ENCODE measurements around the gene MBNL1. TPM values are rescaled to one million over a fixed set of nuclear protein-coding genes. Genes with fewer than 3 reads are reported as not detected.

Gene MBNL1
- total and polyA plus RNA-seq, 7 experiments from 2014 or later, result 371 to 675 (median 497) TPM

GRCh38 chr3:152243721-152244516, 24.8 kb upstream of the MBNL1 start:
- intact Hi-C loops (cut with micrococcal nuclease), result loop anchor here (1.0 to 10.0 kb wide), 12 partner anchors 13 to 451 kb away; partner anchors contain the start of gene MBNL1 (in 2 of the 2)
- Mint-ChIP-seq H3K27me3 (no peaks in the 10 kb centered on the region), H3K27ac (peak overlapping the region; percentile 78 to 97 (median 94)), H3K4me3 (peak overlapping the region; percentile 71 to 97 (median 96)), H3K4me1 (peaks cover 29 to 64% (median 54%) of the 10 kb centered on the region in 7 donors), H3K36me3 (peaks cover 0 to 24% (median 0%) of the 10 kb centered on the region in 5 donors), H3K9me3 (peaks cover 0 to 3% (median 0%) of the 10 kb centered on the region in 11 donors)
- CTCF ChIA-PET, result interaction anchor here (0.8 to 3.2 kb wide), 13 partner anchors 8 to 60 kb away, joined by 3 to 19 read pairs (median 4); partner anchors contain the start of gene MBNL1
- Histone ChIP-seq H3K27ac (ENCODE audit: low read depth, low read length) (peak overlapping the region; percentile 72), H3K36me3 (ENCODE audit: control insufficient read depth in 2 of 3, insufficient read depth in 3 of 3, low read length in 3 of 3) (no peaks in the 10 kb centered on the region), H3K9me3 (ENCODE audit: control insufficient read depth in 2 of 3, low read length in 3 of 3) (no peaks in the 10 kb centered on the region), H3K4me1 (ENCODE audit: control insufficient read depth in 2 of 2, insufficient read depth in 2 of 2, low read length in 2 of 2) (peaks cover 37 to 42% of the 10 kb centered on the region in 2 donors), H3K27me3 (ENCODE audit: control insufficient read depth in 2 of 2, insufficient read depth in 2 of 2, low read length in 2 of 2) (no peaks in the 10 kb centered on the region), H3K4me3 (ENCODE audit: low read length) (peak overlapping the region; percentile 64)
- ATAC-seq, result peak; percentile 60
- POLR2A ChIA-PET, result interaction anchor here (0.6 to 10.6 kb wide), 23 partner anchors 8 to 1040 kb away, joined by 3 to 252 read pairs (median 14); partner anchors contain the start of gene MBNL1
- peak in 5 of 9 donors; percentile 31 to 52 (median 36) for DNase-seq

DNA sequence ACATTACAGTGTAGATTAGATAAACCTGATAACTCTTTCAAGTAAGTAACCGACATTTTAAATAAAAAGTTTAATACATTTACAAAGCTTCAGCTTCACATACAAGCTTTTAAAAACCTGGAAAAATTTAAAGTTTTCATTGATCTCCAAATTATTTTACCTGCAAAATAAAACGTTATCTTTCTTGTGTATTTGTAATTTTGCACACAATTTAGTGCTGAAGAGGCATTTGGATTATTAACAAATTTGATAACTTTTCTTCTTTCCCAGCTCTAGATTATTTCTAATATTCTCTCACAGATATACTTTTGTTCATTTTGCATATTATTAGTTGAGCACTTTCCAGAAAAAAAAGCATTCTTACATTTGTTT, 24.2 kb upstream of the MBNL1 start:
- Histone ChIP-seq H3K36me3 (ENCODE audit: control insufficient read depth in 2 of 3, insufficient read depth in 3 of 3, low read length in 3 of 3) (no peaks in the 10 kb centered on the region), H3K27ac (ENCODE audit: low read depth, low read length) (peak overlapping the region; percentile 72), H3K4me1 (ENCODE audit: control insufficient read depth in 2 of 2, insufficient read depth in 2 of 2, low read length in 2 of 2) (peaks cover 37 to 42% of the 10 kb centered on the region in 2 donors), H3K27me3 (ENCODE audit: control insufficient read depth in 2 of 2, insufficient read depth in 2 of 2, low read length in 2 of 2) (no peaks in the 10 kb centered on the region), H3K4me3 (ENCODE audit: low read length) (peak overlapping the region; percentile 64), H3K9me3 (ENCODE audit: control insufficient read depth in 2 of 3, low read length in 3 of 3) (no peaks in the 10 kb centered on the region)
- intact Hi-C loops (cut with micrococcal nuclease), result loop anchor here (1.0 to 10.0 kb wide), 8 partner anchors 13 to 450 kb away; partner anchors contain the start of gene MBNL1 (in 1 of the 2)
- ATAC-seq (no peak), DNase-seq (no peak)
- Mint-ChIP-seq H3K9me3 (peaks cover 0 to 3% (median 0%) of the 10 kb centered on the region in 11 donors), H3K27me3 (no peaks in the 10 kb centered on the region), H3K27ac (peak overlapping the region; percentile 78 to 97 (median 94)), H3K36me3 (peaks cover 0 to 24% (median 0%) of the 10 kb centered on the region in 5 donors), H3K4me1 (peaks cover 29 to 58% (median 48%) of the 10 kb centered on the region in 7 donors), H3K4me3 (peak overlapping the region; percentile 71 to 97 (median 96))
- CTCF ChIA-PET, result interaction anchor here (0.9 to 3.2 kb wide), 10 partner anchors 11 to 60 kb away, joined by 3 to 19 read pairs (median 4); partner anchors contain the start of gene MBNL1
- POLR2A ChIA-PET, result interaction anchor here (0.8 to 10.6 kb wide), 21 partner anchors 8 to 61 kb away, joined by 3 to 252 read pairs (median 14); partner anchors contain the start of gene MBNL1

DNA sequence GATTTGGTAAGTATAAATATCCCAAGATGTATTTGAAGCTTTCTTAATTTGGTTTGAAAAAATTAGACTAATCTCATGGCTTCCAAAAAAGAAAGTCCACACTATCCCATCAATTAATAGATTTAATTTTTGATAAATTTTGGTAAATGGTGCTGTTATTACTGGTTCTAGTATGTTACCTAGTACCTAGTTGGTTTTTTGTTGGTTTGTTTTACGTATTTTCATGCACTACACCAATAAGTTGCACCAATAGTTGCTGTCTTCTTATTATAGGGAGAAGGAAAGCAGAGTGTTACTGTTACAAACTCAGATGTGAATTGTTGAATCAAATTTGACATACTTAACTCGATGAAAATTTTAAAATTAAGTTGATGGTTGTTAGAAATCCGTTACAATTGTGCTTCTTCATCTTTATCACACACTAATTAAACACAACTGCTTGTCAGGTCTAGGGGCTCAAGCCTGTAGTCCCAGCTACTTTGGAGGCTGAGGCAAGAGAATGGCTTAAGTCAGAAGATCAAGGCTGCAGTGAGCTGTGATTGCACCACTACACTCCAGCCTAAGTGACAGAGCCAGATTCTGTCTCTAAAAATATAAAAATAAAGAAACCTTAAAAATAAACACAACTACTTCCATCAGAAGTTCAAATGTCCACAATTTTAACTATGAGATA, 23.1 kb upstream of the MBNL1 start:
- Mint-ChIP-seq H3K9me3 (peaks cover 0 to 3% (median 0%) of the 10 kb centered on the region in 11 donors), H3K27ac (peak overlapping the region; percentile 76 to 97 (median 90)), H3K4me1 (peaks cover 20 to 47% (median 37%) of the 10 kb centered on the region in 7 donors), H3K27me3 (no peaks in the 10 kb centered on the region), H3K36me3 (peaks cover 0 to 24% (median 0%) of the 10 kb centered on the region in 5 donors), H3K4me3 (peak overlapping the region; percentile 71 to 95 (median 90))
- H3K27me3 ChIP-seq (ENCODE audit: control insufficient read depth in 2 of 2, insufficient read depth in 2 of 2, low read length in 2 of 2), result no peaks in the 10 kb centered on the region
- H3K36me3 ChIP-seq (ENCODE audit: control insufficient read depth in 2 of 3, insufficient read depth in 3 of 3, low read length in 3 of 3), result no peaks in the 10 kb centered on the region
- ATAC-seq (peak; percentile 43), DNase-seq (no peak)
- CTCF ChIA-PET, result interaction anchor here (0.7 to 0.8 kb wide), 3 partner anchors 23 to 62 kb away, joined by 3 to 4 read pairs (median 3); partner anchors contain the start of gene MBNL1
- no peaks in the 10 kb centered on the region for H3K9me3 ChIP-seq (ENCODE audit: control insufficient read depth in 2 of 3, low read length in 3 of 3)
- H3K4me3 ChIP-seq (ENCODE audit: low read length), result peak overlapping the region; percentile 57
- intact Hi-C loops (cut with micrococcal nuclease), result loop anchor here (1.0 to 10.0 kb wide), 5 partner anchors 10 to 449 kb away; no protein-coding TSS in a partner anchor
- POLR2A ChIA-PET, result interaction anchor here (0.8 to 10.6 kb wide), 19 partner anchors 9 to 198 kb away, joined by 3 to 252 read pairs (median 10); partner anchors contain the start of gene MBNL1
- H3K4me1 ChIP-seq (ENCODE audit: control insufficient read depth in 2 of 2, insufficient read depth in 2 of 2, low read length in 2 of 2), result peaks cover 25 to 31% of the 10 kb centered on the region in 2 donors
- H3K27ac ChIP-seq (ENCODE audit: low read depth, low read length), result peak overlapping the region; percentile 72

DNA sequence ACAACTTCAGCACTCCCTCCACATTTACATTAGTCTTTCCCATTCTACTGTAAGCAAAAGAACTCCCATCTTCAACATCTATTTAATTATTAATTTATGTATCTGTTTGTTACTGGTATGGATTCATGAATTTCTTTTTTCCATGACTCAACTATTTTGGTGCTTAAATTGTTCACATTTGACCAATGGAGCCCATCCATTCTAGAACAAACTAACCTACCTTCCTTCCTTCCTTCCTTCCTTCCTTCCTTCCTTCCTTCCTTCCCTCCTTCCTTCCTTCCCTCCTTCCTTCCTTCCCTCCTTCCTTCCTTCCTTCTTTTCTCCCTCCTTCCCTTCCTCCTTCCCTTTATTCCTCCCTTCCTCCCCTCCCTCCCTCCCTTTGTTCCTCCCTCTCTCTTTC, 16.8 kb upstream of the MBNL1 start:
- DNase-seq (no peak), ATAC-seq (no peak)
- POLR2A ChIA-PET, result interaction anchor here (0.7 to 12.9 kb wide), 6 partner anchors 9 to 51 kb away, joined by 3 to 252 read pairs (median 86); partner anchors contain the start of gene MBNL1
- H3K27me3 Mint-ChIP-seq, result no peaks in the 10 kb centered on the region
- H3K9me3 ChIP-seq (ENCODE audit: control insufficient read depth in 2 of 3, low read length in 3 of 3), result no peaks in the 10 kb centered on the region
- CTCF ChIA-PET, result interaction anchor here (0.8 kb wide), 1 partner anchor 9 kb away, joined by 4 read pairs; no protein-coding TSS in a partner anchor
- peaks cover 0 to 45% (median 6%) of the 10 kb centered on the region in 5 donors for H3K36me3 Mint-ChIP-seq
- H3K9me3 Mint-ChIP-seq, result peaks cover 0 to 9% (median 0%) of the 10 kb centered on the region in 11 donors
- peaks cover 53 to 69% (median 68%) of the 10 kb centered on the region in 7 donors for H3K4me1 Mint-ChIP-seq
- intact Hi-C loops (cut with micrococcal nuclease), result no loop called here
- H3K4me1 ChIP-seq (ENCODE audit: control insufficient read depth in 2 of 2, insufficient read depth in 2 of 2, low read length in 2 of 2), result peaks cover 48 to 59% of the 10 kb centered on the region in 2 donors
- peak overlapping the region; percentile 63 for H3K27ac ChIP-seq (ENCODE audit: low read depth, low read length)
- H3K4me3 ChIP-seq (ENCODE audit: low read length), result no peak overlapping the region
- peak overlapping the region in 8 of 10 donors; percentile 12 to 77 (median 46) for H3K4me3 Mint-ChIP-seq
- H3K27me3 ChIP-seq (ENCODE audit: control insufficient read depth in 2 of 2, insufficient read depth in 2 of 2, low read length in 2 of 2), result no peaks in the 10 kb centered on the region
- H3K36me3 ChIP-seq (ENCODE audit: control insufficient read depth in 2 of 3, insufficient read depth in 3 of 3, low read length in 3 of 3), result no peaks in the 10 kb centered on the region
- peak overlapping the region in 8 of 9 donors; percentile 56 to 97 (median 88) for H3K27ac Mint-ChIP-seq

- CTCF ChIA-PET, result interaction anchor here (0.8 kb wide), 1 partner anchor 10 kb away, joined by 4 read pairs; no protein-coding TSS in a partner anchor
- peak overlapping the region; percentile 63 for H3K27ac ChIP-seq (ENCODE audit: low read depth, low read length)
- ATAC-seq (no peak), DNase-seq (no peak)
- POLR2A ChIA-PET, result interaction anchor here (0.6 to 12.9 kb wide), 11 partner anchors 9 to 52 kb away, joined by 3 to 252 read pairs (median 4); partner anchors contain the start of gene MBNL1
- no peaks in the 10 kb centered on the region for H3K36me3 ChIP-seq (ENCODE audit: control insufficient read depth in 2 of 3, insufficient read depth in 3 of 3, low read length in 3 of 3)
- H3K4me3 ChIP-seq (ENCODE audit: low read length), result peak overlapping the region; percentile 4
- peaks cover 0 to 45% (median 6%) of the 10 kb centered on the region in 5 donors for H3K36me3 Mint-ChIP-seq
- peaks cover 55 to 77% (median 76%) of the 10 kb centered on the region in 7 donors for H3K4me1 Mint-ChIP-seq
- intact Hi-C loops (cut with micrococcal nuclease), result no loop called here
- peaks cover 57 to 64% of the 10 kb centered on the region in 2 donors for H3K4me1 ChIP-seq (ENCODE audit: control insufficient read depth in 2 of 2, insufficient read depth in 2 of 2, low read length in 2 of 2)
- H3K27ac Mint-ChIP-seq, result peak overlapping the region; percentile 6 to 97 (median 88)
- H3K9me3 Mint-ChIP-seq, result peaks cover 0 to 9% (median 0%) of the 10 kb centered on the region in 11 donors
- peak overlapping the region in 9 of 10 donors; percentile 15 to 77 (median 67) for H3K4me3 Mint-ChIP-seq
- no peaks in the 10 kb centered on the region for H3K27me3 ChIP-seq (ENCODE audit: control insufficient read depth in 2 of 2, insufficient read depth in 2 of 2, low read length in 2 of 2)
- no peaks in the 10 kb centered on the region for H3K27me3 Mint-ChIP-seq
- H3K9me3 ChIP-seq (ENCODE audit: control insufficient read depth in 2 of 3, low read length in 3 of 3), result no peaks in the 10 kb centered on the region
Measured at GRCh38 chr3:152252755-152253154, 16.0 kb upstream of the MBNL1 start.

All from naive thymus-derived CD4-positive, alpha-beta T cell (primary cell).